Mesendoderm (in vitro differentiated cells): ENCODE results near the gene OSBPL5.

Source experiments
- DNase-seq: peaks from one replicate; pipeline ENCODE4 v3.0.0; 2013
- H2AK5ac ChIP-seq: 2 replicates; pipeline ENCODE4 v1.6.1; 2013; ENCODE audit warnings: low read length, inconsistent platforms
- H2BK120ac ChIP-seq: 2 replicates; pipeline ENCODE4 v1.6.1; 2013; ENCODE audit warnings: low read depth, mild to moderate bottlenecking, low read length, moderate library complexity, mixed read lengths
- H2BK15ac ChIP-seq: replicated peaks from 2 replicates; pipeline ENCODE4 v1.6.1; 2013; ENCODE audit warnings: low read depth, mild to moderate bottlenecking, moderate library complexity
- H2BK5ac ChIP-seq: 2 replicates; pipeline ENCODE4 v1.6.1; 2013; ENCODE audit warnings: low read length, inconsistent platforms
- H3K18ac ChIP-seq: 2 replicates; pipeline ENCODE4 v1.6.1; 2013; ENCODE audit warnings: mild to moderate bottlenecking, low read length, mixed read lengths
- H3K23ac ChIP-seq: one replicate; pipeline ENCODE4 v1.6.1; 2013; ENCODE audit warnings: low read length
- H3K27ac ChIP-seq: 2 replicates; pipeline ENCODE4 v1.5.1; 2013; ENCODE audit warnings: low read depth, mild to moderate bottlenecking, inconsistent platforms, low read length, moderate library complexity
- H3K27me3 ChIP-seq: 2 replicates; pipeline ENCODE4 v1.6.1; 2013; ENCODE audit warnings: low read length, control low read depth, mild to moderate bottlenecking, inconsistent platforms; ENCODE audit not compliant: insufficient read depth, poor library complexity
- H3K36me3 ChIP-seq: 2 replicates; pipeline ENCODE4 v1.6.1; 2013; ENCODE audit warnings: low read length, inconsistent platforms; ENCODE audit not compliant: control insufficient read depth, insufficient read depth
- H3K4ac ChIP-seq: one replicate; pipeline ENCODE4 v1.6.1; 2013; ENCODE audit warnings: low read depth, mild to moderate bottlenecking, low read length, moderate library complexity
- H3K4me1 ChIP-seq: 2 replicates; pipeline ENCODE4 v1.6.1; 2013; ENCODE audit warnings: low read depth, low read length, inconsistent platforms; ENCODE audit not compliant: control insufficient read depth
- H3K4me2 ChIP-seq: 2 replicates; pipeline ENCODE4 v1.6.1; 2013; ENCODE audit warnings: low read length
- H3K4me3 ChIP-seq: 2 replicates; pipeline ENCODE4 v1.5.1; 2013; ENCODE audit warnings: mild to moderate bottlenecking, low read length
- H3K56ac ChIP-seq: one replicate; pipeline ENCODE4 v1.6.1; 2013; ENCODE audit warnings: low read length
- H3K79me1 ChIP-seq: 2 replicates; pipeline ENCODE4 v1.6.1; 2013; ENCODE audit warnings: low read length, inconsistent platforms
- H3K79me2 ChIP-seq: 2 replicates; pipeline ENCODE4 v1.6.1; 2013; ENCODE audit warnings: mild to moderate bottlenecking, low read length; ENCODE audit not compliant: control insufficient read depth, insufficient read depth
- H3K9ac ChIP-seq: 2 replicates; pipeline ENCODE4 v1.6.1; 2013; ENCODE audit warnings: low read length, inconsistent platforms
- H4K5ac ChIP-seq: one replicate; pipeline ENCODE4 v1.6.1; 2013; ENCODE audit warnings: low read length
- H4K8ac ChIP-seq: one replicate; pipeline ENCODE4 v1.6.1; 2013; ENCODE audit warnings: low read depth, mild to moderate bottlenecking, control low read depth, low read length, moderate library complexity
- WGBS: extraction: QIAGEN DNeasy Blood & Tissue Kit; methylation state at CpG from one replicate; pipeline ENCODE4 v1.1.7; 2013; ENCODE audit warnings: low lambda C conversion rate, missing lambda C conversion rate; ENCODE audit not compliant: insufficient coverage; ENCODE audit errors: extremely low coverage; 5-methylcytosine and 5-hydroxymethylcytosine counted together

Gene OSBPL5

GRCh38 chr11:3108183-3108721 is 56.9 kb downstream of the OSBPL5 start:
- H3K9ac ChIP-seq: no peak overlapping the region
- no peak overlapping the region for H2BK15ac ChIP-seq
- no peak overlapping the region for H3K56ac ChIP-seq
- no peak overlapping the region for H3K4ac ChIP-seq
- H3K4me3 ChIP-seq: no peak overlapping the region
- H4K8ac ChIP-seq: no peak overlapping the region
- no peak overlapping the region for H4K5ac ChIP-seq
- no peak overlapping the region for H2BK120ac ChIP-seq
- no peaks in the 10 kb centered on the region for H3K4me1 ChIP-seq
- no peak overlapping the region for H3K18ac ChIP-seq
- H3K4me2 ChIP-seq: no peak overlapping the region
- no peaks in the 10 kb centered on the region for H3K79me1 ChIP-seq
- no peak overlapping the region for H2BK5ac ChIP-seq
- no peak overlapping the region for H2AK5ac ChIP-seq
- DNase-seq: no peak
- H3K27me3 ChIP-seq: no peaks in the 10 kb centered on the region
- no peak overlapping the region for H3K27ac ChIP-seq
- no peaks in the 10 kb centered on the region for H3K79me2 ChIP-seq
- WGBS: no CpG with 5 or more reads among the region's 11 CpGs
- H3K23ac ChIP-seq: no peak overlapping the region
- no peaks in the 10 kb centered on the region for H3K36me3 ChIP-seq

GRCh38 chr11:3107608-3108182 is 57.4 kb downstream of the OSBPL5 start:
- Histone ChIP-seq H3K4me3 (no peak overlapping the region), H4K8ac (no peak overlapping the region), H3K18ac (no peak overlapping the region), H3K36me3 (no peaks in the 10 kb centered on the region), H3K27me3 (no peaks in the 10 kb centered on the region), H3K4me2 (no peak overlapping the region), H3K79me2 (no peaks in the 10 kb centered on the region), H3K27ac (no peak overlapping the region), H2BK15ac (no peak overlapping the region), H3K9ac (no peak overlapping the region), H2BK120ac (no peak overlapping the region), H3K56ac (no peak overlapping the region), H3K79me1 (no peaks in the 10 kb centered on the region), H3K23ac (no peak overlapping the region), H2AK5ac (no peak overlapping the region), H4K5ac (no peak overlapping the region), H3K4ac (no peak overlapping the region), H3K4me1 (no peaks in the 10 kb centered on the region), H2BK5ac (no peak overlapping the region)
- whole genome bisulfite sequencing: no CpG with 5 or more reads among the region's 21 CpGs
- DNase-seq: no peak

GRCh38 chr11:3106736-3107524 is 58.2 kb downstream of the OSBPL5 start:
- no peak for DNase-seq
- H3K79me2 ChIP-seq: no peaks in the 10 kb centered on the region
- no peak overlapping the region for H2AK5ac ChIP-seq
- H3K9ac ChIP-seq: no peak overlapping the region
- H2BK120ac ChIP-seq: no peak overlapping the region
- no peak overlapping the region for H3K56ac ChIP-seq
- no peaks in the 10 kb centered on the region for H3K4me1 ChIP-seq
- H3K4me2 ChIP-seq: no peak overlapping the region
- no peak overlapping the region for H3K27ac ChIP-seq
- H2BK15ac ChIP-seq: no peak overlapping the region
- H3K23ac ChIP-seq: no peak overlapping the region
- H3K18ac ChIP-seq: no peak overlapping the region
- no peaks in the 10 kb centered on the region for H3K36me3 ChIP-seq
- no peak overlapping the region for H2BK5ac ChIP-seq
- H4K8ac ChIP-seq: no peak overlapping the region
- H4K5ac ChIP-seq: no peak overlapping the region
- H3K27me3 ChIP-seq: no peaks in the 10 kb centered on the region
- no peak overlapping the region for H3K4me3 ChIP-seq
- H3K4ac ChIP-seq: no peak overlapping the region
- H3K79me1 ChIP-seq: no peaks in the 10 kb centered on the region
- WGBS: no CpG with 5 or more reads among the region's 21 CpGs

- WGBS: no CpG with 5 or more reads among the region's 41 CpGs
- Histone ChIP-seq H4K8ac (no peak overlapping the region), H2BK120ac (no peak overlapping the region), H3K36me3 (no peaks in the 10 kb centered on the region), H3K18ac (no peak overlapping the region), H3K79me1 (no peaks in the 10 kb centered on the region), H3K4me1 (no peaks in the 10 kb centered on the region), H3K4me2 (no peak overlapping the region), H3K4ac (no peak overlapping the region), H4K5ac (no peak overlapping the region), H2BK15ac (no peak overlapping the region), H3K27me3 (no peaks in the 10 kb centered on the region), H3K79me2 (no peaks in the 10 kb centered on the region), H3K23ac (no peak overlapping the region), H3K4me3 (no peak overlapping the region), H3K27ac (no peak overlapping the region), H2AK5ac (no peak overlapping the region), H2BK5ac (no peak overlapping the region), H3K9ac (no peak overlapping the region), H3K56ac (no peak overlapping the region)
- no peak for DNase-seq
Measured at GRCh38 chr11:3105791-3106735, 59.0 kb downstream of the OSBPL5 start.

- H2BK5ac ChIP-seq: no peak overlapping the region
- WGBS: no CpG with 5 or more reads among the region's 23 CpGs
- H3K79me2 ChIP-seq: no peaks in the 10 kb centered on the region
- no peak overlapping the region for H3K23ac ChIP-seq
- no peak overlapping the region for H4K5ac ChIP-seq
- no peak overlapping the region for H3K9ac ChIP-seq
- no peak overlapping the region for H3K27ac ChIP-seq
- H3K4me2 ChIP-seq: no peak overlapping the region
- no peak for DNase-seq
- no peaks in the 10 kb centered on the region for H3K36me3 ChIP-seq
- no peaks in the 10 kb centered on the region for H3K27me3 ChIP-seq
- H2BK15ac ChIP-seq: no peak overlapping the region
- H3K4me3 ChIP-seq: no peak overlapping the region
- no peak overlapping the region for H3K56ac ChIP-seq
- H4K8ac ChIP-seq: no peak overlapping the region
- no peak overlapping the region for H2AK5ac ChIP-seq
- H3K18ac ChIP-seq: no peak overlapping the region
- H2BK120ac ChIP-seq: no peak overlapping the region
- no peaks in the 10 kb centered on the region for H3K79me1 ChIP-seq
- H3K4ac ChIP-seq: no peak overlapping the region
- no peaks in the 10 kb centered on the region for H3K4me1 ChIP-seq
Measured at GRCh38 chr11:3104961-3105790, 59.9 kb downstream of the OSBPL5 start.
